GM21367 (cell line): ENCODE data around the gene LZIC.
"Not testable (repeated sequence)": the region's sequence is repeated elsewhere in the genome, so short reads cannot be mapped to it uniquely, and the experiment has no call there.

Experiments
- ATAC-seq: cut with Tn5 transposase; IDR thresholded peaks from one replicate; pipeline ENCODE4 v1.9.1; 2021; ENCODE audit not compliant: unreplicated experiment

Gene LZIC

GRCh38 chr1:9942939-9943788 is at the start of gene LZIC, which contains the start of gene NMNAT1:
Gene LZIC, minus strand, starts transcription at chr1:9943391. Its CDS starts 6,772 bp downstream, at chr1:9936619.
Gene NMNAT1, plus strand, starts transcription at chr1:9943475. Its CDS starts 28,599 bp downstream, at chr1:9972074.
- peak; percentile 89 for ATAC-seq

GRCh38 chr1:9992910-9993309 is 49.7 kb upstream of the LZIC start:
- ATAC-seq: no peak

- ATAC-seq: no peak
These were observed 47.8 kb upstream of the LZIC start for GRCh38 chr1:9990944-9991343.

- ATAC-seq: no peak
These were observed 46.6 kb upstream of the LZIC start for GRCh38 chr1:9989773-9990172.

- no peak for ATAC-seq
These were observed 41.8 kb upstream of the LZIC start for GRCh38 chr1:9985001-9985400.

- no peak for ATAC-seq
These were observed 41.1 kb upstream of the LZIC start for GRCh38 chr1:9984253-9984652.

GRCh38 chr1:9960706-9961562 is 17.7 kb upstream of the LZIC start:
- ATAC-seq: no peak

GRCh38 chr1:9960011-9960410 is 16.8 kb upstream of the LZIC start:
- ATAC-seq: no peak

GRCh38 chr1:9957726-9958125 is 14.5 kb upstream of the LZIC start:
- ATAC-seq: no peak

- no peak for ATAC-seq
These were observed 3.1 kb upstream of the LZIC start for GRCh38 chr1:9946315-9946714.

GRCh38 chr1:9942399-9942938 is 722 bp downstream of the LZIC start:
- peak; percentile 38 for ATAC-seq

- ATAC-seq: no peak
These were observed 13.5 kb downstream of the LZIC start for GRCh38 chr1:9929431-9930385.

GRCh38 chr1:9927259-9927658 is 15.9 kb downstream of the LZIC start:
- ATAC-seq: no peak

GRCh38 chr1:9922342-9922741 is 20.8 kb downstream of the LZIC start:
- ATAC-seq: no peak

GRCh38 chr1:9920606-9921005 is 22.6 kb downstream of the LZIC start:
- ATAC-seq: no peak

GRCh38 chr1:9917901-9918300 is 25.3 kb downstream of the LZIC start:
- ATAC-seq: no peak

GRCh38 chr1:9917495-9917894 is 25.7 kb downstream of the LZIC start:
- ATAC-seq: not testable (repeated sequence)

GRCh38 chr1:9916452-9916851 is 26.7 kb downstream of the LZIC start:
- no peak for ATAC-seq

GRCh38 chr1:9914610-9914937 is 28.6 kb downstream of the LZIC start:
- no peak for ATAC-seq

GRCh38 chr1:9912264-9912936 is 30.8 kb downstream of the LZIC start:
- ATAC-seq: no peak
